ENCODE measurements around the gene MVB12A. TPM values are rescaled to one million over a fixed set of nuclear protein-coding genes. Genes with fewer than 3 reads are reported as not detected.

Gene MVB12A
- total and polyA plus RNA-seq, 9 of the 15 experiments (the other 6 are each of a cell fraction or from before 2014, with no cell fraction given): 1.2 to 46.2 (median 22.4) TPM

DNA sequence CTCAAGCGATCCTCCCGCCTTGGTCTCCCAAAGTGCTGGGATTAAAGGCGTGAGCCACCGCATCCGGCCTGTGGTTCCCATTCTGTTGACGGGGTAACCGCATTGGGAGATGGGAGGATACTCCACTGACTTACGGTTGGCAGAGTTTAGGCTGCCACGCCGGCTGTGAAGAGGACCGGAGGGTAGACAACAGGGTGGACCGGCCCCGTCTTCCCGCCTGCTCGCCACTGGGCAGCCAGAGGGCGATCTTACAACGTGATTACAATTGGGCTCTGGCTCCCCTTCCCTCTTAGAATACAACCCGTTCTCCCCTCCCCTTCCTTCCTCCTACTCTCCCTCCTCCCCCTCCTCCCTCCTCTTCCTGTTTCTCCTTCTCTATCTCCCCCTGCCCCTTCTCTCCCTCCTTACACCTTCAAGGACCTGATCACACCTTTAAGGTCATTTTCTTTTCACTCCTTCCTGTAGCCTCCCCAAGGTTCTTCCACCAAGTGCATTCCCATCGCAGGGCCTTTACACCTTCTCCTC is 24.9 kb upstream of the MVB12A start (continued):
- TF ChIP-seq, protein P1, sequence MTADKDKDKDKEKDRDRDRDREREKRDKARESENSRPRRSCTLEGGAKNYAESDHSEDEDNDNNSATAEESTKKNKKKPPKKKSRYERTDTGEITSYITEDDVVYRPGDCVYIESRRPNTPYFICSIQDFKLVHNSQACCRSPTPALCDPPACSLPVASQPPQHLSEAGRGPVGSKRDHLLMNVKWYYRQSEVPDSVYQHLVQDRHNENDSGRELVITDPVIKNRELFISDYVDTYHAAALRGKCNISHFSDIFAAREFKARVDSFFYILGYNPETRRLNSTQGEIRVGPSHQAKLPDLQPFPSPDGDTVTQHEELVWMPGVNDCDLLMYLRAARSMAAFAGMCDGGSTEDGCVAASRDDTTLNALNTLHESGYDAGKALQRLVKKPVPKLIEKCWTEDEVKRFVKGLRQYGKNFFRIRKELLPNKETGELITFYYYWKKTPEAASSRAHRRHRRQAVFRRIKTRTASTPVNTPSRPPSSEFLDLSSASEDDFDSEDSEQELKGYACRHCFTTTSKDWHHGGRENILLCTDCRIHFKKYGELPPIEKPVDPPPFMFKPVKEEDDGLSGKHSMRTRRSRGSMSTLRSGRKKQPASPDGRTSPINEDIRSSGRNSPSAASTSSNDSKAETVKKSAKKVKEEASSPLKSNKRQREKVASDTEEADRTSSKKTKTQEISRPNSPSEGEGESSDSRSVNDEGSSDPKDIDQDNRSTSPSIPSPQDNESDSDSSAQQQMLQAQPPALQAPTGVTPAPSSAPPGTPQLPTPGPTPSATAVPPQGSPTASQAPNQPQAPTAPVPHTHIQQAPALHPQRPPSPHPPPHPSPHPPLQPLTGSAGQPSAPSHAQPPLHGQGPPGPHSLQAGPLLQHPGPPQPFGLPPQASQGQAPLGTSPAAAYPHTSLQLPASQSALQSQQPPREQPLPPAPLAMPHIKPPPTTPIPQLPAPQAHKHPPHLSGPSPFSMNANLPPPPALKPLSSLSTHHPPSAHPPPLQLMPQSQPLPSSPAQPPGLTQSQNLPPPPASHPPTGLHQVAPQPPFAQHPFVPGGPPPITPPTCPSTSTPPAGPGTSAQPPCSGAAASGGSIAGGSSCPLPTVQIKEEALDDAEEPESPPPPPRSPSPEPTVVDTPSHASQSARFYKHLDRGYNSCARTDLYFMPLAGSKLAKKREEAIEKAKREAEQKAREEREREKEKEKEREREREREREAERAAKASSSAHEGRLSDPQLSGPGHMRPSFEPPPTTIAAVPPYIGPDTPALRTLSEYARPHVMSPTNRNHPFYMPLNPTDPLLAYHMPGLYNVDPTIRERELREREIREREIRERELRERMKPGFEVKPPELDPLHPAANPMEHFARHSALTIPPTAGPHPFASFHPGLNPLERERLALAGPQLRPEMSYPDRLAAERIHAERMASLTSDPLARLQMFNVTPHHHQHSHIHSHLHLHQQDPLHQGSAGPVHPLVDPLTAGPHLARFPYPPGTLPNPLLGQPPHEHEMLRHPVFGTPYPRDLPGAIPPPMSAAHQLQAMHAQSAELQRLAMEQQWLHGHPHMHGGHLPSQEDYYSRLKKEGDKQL (CRISPR knock-in tag; IDR thresholded peaks at IDR 0.05; ENCODE audit: borderline replicate concordance): 0 out of 2 replicates have a peak, but pooled peaks have one; percentile 35
- peak; percentile 89 to 96 for TF ChIP-seq KDM1A (IDR thresholded peaks at IDR 0.05)
- TF ChIP-seq HLTF (IDR thresholded peaks at IDR 0.05): peak; percentile 96
- peak; percentile 80; the same call in 1 of the 2 replicates for TF ChIP-seq PHF21A (IDR thresholded peaks at IDR 0.05; ENCODE audit: borderline replicate concordance, low read depth)
- peak; percentile 90 for TF ChIP-seq ARID2 (IDR thresholded peaks at IDR 0.05)
- TF ChIP-seq EGR1 (conservative IDR thresholded peaks at IDR 0.05): peak; percentile 66
- TF ChIP-seq KAT2B (IDR thresholded peaks at IDR 0.05; ENCODE audit: low read depth, low read length): no peak
- TF ChIP-seq CREBBP (IDR thresholded peaks at IDR 0.05; ENCODE audit: low read depth, low read length): no peak
- peak in 1 of 2 experiments; percentile 43; a peak in 1 of 4 replicates for TF ChIP-seq NONO (IDR thresholded peaks at IDR 0.05; ENCODE audit: low read depth in 2 of 2, low read length in 1 of 2)
- TF ChIP-seq KAT7 (CRISPR knock-in tag; IDR thresholded peaks at IDR 0.05; ENCODE audit: borderline replicate concordance): peak; percentile 62; the same call in 1 of the 2 replicates
- TF ChIP-seq MYNN (IDR thresholded peaks at IDR 0.05): peak; percentile 60
- no peak for TF ChIP-seq MYNN (CRISPR knock-in tag; IDR thresholded peaks at IDR 0.05)
- peak; percentile 47; the same call in 1 of the 2 replicates for TF ChIP-seq POLR2A (conservative IDR thresholded peaks at IDR 0.05)
- TF ChIP-seq, protein P2, sequence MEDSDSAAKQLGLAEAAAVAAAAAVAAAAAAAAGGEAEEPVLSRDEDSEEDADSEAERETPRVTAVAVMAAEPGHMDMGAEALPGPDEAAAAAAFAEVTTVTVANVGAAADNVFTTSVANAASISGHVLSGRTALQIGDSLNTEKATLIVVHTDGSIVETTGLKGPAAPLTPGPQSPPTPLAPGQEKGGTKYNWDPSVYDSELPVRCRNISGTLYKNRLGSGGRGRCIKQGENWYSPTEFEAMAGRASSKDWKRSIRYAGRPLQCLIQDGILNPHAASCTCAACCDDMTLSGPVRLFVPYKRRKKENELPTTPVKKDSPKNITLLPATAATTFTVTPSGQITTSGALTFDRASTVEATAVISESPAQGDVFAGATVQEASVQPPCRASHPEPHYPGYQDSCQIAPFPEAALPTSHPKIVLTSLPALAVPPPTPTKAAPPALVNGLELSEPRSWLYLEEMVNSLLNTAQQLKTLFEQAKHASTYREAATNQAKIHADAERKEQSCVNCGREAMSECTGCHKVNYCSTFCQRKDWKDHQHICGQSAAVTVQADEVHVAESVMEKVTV (CRISPR knock-in tag; IDR thresholded peaks at IDR 0.05): peak; percentile 79
- no peak for TF ChIP-seq KLF6 (CRISPR knock-in tag; IDR thresholded peaks at IDR 0.05; ENCODE audit: borderline replicate concordance)
- TF ChIP-seq, protein P3, sequence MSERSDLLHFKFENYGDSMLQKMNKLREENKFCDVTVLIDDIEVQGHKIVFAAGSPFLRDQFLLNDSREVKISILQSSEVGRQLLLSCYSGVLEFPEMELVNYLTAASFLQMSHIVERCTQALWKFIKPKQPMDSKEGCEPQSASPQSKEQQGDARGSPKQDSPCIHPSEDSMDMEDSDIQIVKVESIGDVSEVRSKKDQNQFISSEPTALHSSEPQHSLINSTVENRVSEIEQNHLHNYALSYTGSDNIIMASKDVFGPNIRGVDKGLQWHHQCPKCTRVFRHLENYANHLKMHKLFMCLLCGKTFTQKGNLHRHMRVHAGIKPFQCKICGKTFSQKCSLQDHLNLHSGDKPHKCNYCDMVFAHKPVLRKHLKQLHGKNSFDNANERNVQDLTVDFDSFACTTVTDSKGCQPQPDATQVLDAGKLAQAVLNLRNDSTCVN (CRISPR knock-in tag; IDR thresholded peaks at IDR 0.05): peak; percentile 83; the same call in 1 of the 2 replicates
- peak; percentile 50 for TF ChIP-seq MTA2 (IDR thresholded peaks at IDR 0.05; ENCODE audit: low read depth)
- TF ChIP-seq SMARCA4 (IDR thresholded peaks at IDR 0.05): peak; percentile 61; the same call in 1 of the 2 replicates
- TF ChIP-seq FOXJ2 (tag; IDR thresholded peaks at IDR 0.05): no peak
- TF ChIP-seq HIVEP1 (CRISPR knock-in tag; IDR thresholded peaks at IDR 0.05): no peak
- TF ChIP-seq ZNF263 (CRISPR knock-in tag; IDR thresholded peaks at IDR 0.05; ENCODE audit: borderline replicate concordance): peak; percentile 100
